ENCODE measurements around the gene TRA2A. TPM values are rescaled to one million over a fixed set of nuclear protein-coding genes. Genes with fewer than 3 reads are reported as not detected.

TRA2A gene
- total and polyA plus RNA-seq, 9 of the 15 experiments (the other 6 are each of a cell fraction or from before 2014, with no cell fraction given): 22.7 to 210 (median 73.9) TPM

- TF ChIP-seq CTCFL (IDR thresholded peaks at IDR 0.05; ENCODE audit: borderline replicate concordance, insufficient read depth, low read depth, low read length, poor library complexity, severe bottlenecking) (no peak), ZNF318 (IDR thresholded peaks at IDR 0.05; ENCODE audit: borderline replicate concordance in 1 of 2, low read depth in 1 of 2) (no peak), LEF1 (IDR thresholded peaks at IDR 0.05) (0 out of 2 replicates have a peak, but pooled peaks have one; percentile 56), PCBP2 (IDR thresholded peaks at IDR 0.05; ENCODE audit: low read depth, low read length, poor library complexity, severe bottlenecking) (no peak), ZNF512 (tag; IDR thresholded peaks at IDR 0.05) (no peak), MED1 (CRISPR knock-in tag; IDR thresholded peaks at IDR 0.05; ENCODE audit: borderline replicate concordance) (no peak), ELK3 (CRISPR knock-in tag; IDR thresholded peaks at IDR 0.05) (no peak), ZNF655 (CRISPR knock-in tag; IDR thresholded peaks at IDR 0.05) (no peak), MEIS2 (IDR thresholded peaks at IDR 0.05; ENCODE audit: partially characterized antibody) (no peak), ZBED1 (IDR thresholded peaks at IDR 0.05) (no peak), LCOR (CRISPR knock-in tag; IDR thresholded peaks at IDR 0.05) (peak; percentile 89), ASH1L (IDR thresholded peaks at IDR 0.05; ENCODE audit: borderline replicate concordance, low read depth, partially characterized antibody) (peak; percentile 42)
Observed at GRCh38 chr7:23531794-23532489, at the start of gene TRA2A (continued).

Measured in K562 (cell line).